OCI-LY3 (cell line): ENCODE data around the gene CIT.
A peak's percentile ranks its signal among the peaks of the same experiment; 100 is the strongest.

Source experiments
- H2AFZ ChIP-seq: fragments of 200-600, 300-600 bp; shearing (Covaris generic); 2 replicates; pipeline ENCODE4 v1.6.0; 2014; ENCODE audit warnings: antibody characterized with exemption, low read depth, low read length
- H3K27ac ChIP-seq: fragments of 200-600, 300-600 bp; sonication (generic); 2 replicates; pipeline ENCODE4 v1.5.1; 2014; ENCODE audit warnings: mild to moderate bottlenecking, low read length, moderate library complexity, mixed read lengths
- H3K27me3 ChIP-seq: fragments of 200-600, 300-600 bp; sonication (generic); 2 replicates; pipeline ENCODE4 v1.6.1; 2014; ENCODE audit warnings: low read depth, low read length, mixed read lengths
- H3K36me3 ChIP-seq: fragments of 200-600, 300-600 bp; sonication (generic); replicated peaks from 2 replicates; pipeline ENCODE3; 2014; ENCODE audit warnings: low read depth, low read length, mixed read lengths
- H3K4me1 ChIP-seq: fragments of 300-600, 200-600 bp; sonication (generic); 2 replicates; pipeline ENCODE4 v1.6.1; 2014; ENCODE audit warnings: low read length, mixed read lengths
- H3K4me2 ChIP-seq: fragments of 200-600, 300-600 bp; sonication (generic); 2 replicates; pipeline ENCODE4 v1.6.1; 2014; ENCODE audit warnings: low read length, mixed read lengths
- H3K4me3 ChIP-seq: fragments of 300-600, 200-600 bp; sonication (generic); 2 replicates; pipeline ENCODE4 v1.5.1; 2014; ENCODE audit warnings: antibody characterized with exemption, mild to moderate bottlenecking, low read length, moderate library complexity
- H3K79me2 ChIP-seq: fragments of 300-600, 200-600 bp; shearing (Covaris generic); 2 replicates; pipeline ENCODE4 v1.6.1; 2014; ENCODE audit warnings: mild to moderate bottlenecking, low read length, mixed read lengths
- H3K9ac ChIP-seq: fragments of 300-600, 200-600 bp; shearing (Covaris generic); 2 replicates; pipeline ENCODE4 v1.6.0; 2014; ENCODE audit warnings: mild to moderate bottlenecking, low read length, moderate library complexity
- H3K9me3 ChIP-seq: fragments of 200-600, 300-600 bp; shearing (Covaris generic); 2 replicates; pipeline ENCODE4 v1.6.1; 2014; ENCODE audit warnings: low read length, mixed read lengths; ENCODE audit not compliant: insufficient read depth
- H4K20me1 ChIP-seq: fragments of 200-600, 300-600 bp; sonication (generic); 2 replicates; pipeline ENCODE4 v1.6.1; 2016; ENCODE audit warnings: low read length, mixed read lengths; ENCODE audit not compliant: insufficient read depth
- EZH2phosphoT487 ChIP-seq: fragments of 200-600 bp; shearing (Covaris generic); IDR thresholded peaks from 2 replicates; pipeline ENCODE4 v1.6.1; 2018; ENCODE audit warnings: antibody characterized with exemption, mixed run types, low read depth
- TF ChIP-seq, protein P1 (sequence below): fragments of 200-600, 300-600 bp; sonication (generic); IDR thresholded peaks from 2 replicates; pipeline ENCODE4 v1.5.1; 2014; ENCODE audit warnings: antibody characterized with exemption, low read length, low read depth

The CIT gene

GRCh38 chr12:119695034-119695433, 182.1 kb downstream of the CIT start:
- no peak overlapping the region for H3K4me2 ChIP-seq
- no peaks in the 10 kb centered on the region for H3K4me1 ChIP-seq
- no peak overlapping the region for H2AFZ ChIP-seq
- no peaks in the 10 kb centered on the region for H3K9me3 ChIP-seq
- no peak overlapping the region for H3K27ac ChIP-seq
- H3K4me3 ChIP-seq: no peak overlapping the region
- no peak overlapping the region for H3K9ac ChIP-seq
- TF ChIP-seq, protein P1, sequence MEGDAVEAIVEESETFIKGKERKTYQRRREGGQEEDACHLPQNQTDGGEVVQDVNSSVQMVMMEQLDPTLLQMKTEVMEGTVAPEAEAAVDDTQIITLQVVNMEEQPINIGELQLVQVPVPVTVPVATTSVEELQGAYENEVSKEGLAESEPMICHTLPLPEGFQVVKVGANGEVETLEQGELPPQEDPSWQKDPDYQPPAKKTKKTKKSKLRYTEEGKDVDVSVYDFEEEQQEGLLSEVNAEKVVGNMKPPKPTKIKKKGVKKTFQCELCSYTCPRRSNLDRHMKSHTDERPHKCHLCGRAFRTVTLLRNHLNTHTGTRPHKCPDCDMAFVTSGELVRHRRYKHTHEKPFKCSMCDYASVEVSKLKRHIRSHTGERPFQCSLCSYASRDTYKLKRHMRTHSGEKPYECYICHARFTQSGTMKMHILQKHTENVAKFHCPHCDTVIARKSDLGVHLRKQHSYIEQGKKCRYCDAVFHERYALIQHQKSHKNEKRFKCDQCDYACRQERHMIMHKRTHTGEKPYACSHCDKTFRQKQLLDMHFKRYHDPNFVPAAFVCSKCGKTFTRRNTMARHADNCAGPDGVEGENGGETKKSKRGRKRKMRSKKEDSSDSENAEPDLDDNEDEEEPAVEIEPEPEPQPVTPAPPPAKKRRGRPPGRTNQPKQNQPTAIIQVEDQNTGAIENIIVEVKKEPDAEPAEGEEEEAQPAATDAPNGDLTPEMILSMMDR: peak; percentile 47
- TF ChIP-seq EZH2phosphoT487: no peak
- H3K36me3 ChIP-seq: peaks cover 17% of the 10 kb centered on the region
- no peaks in the 10 kb centered on the region for H3K27me3 ChIP-seq
- H3K79me2 ChIP-seq: no peaks in the 10 kb centered on the region
- no peaks in the 10 kb centered on the region for H4K20me1 ChIP-seq

- TF ChIP-seq, protein P1: no peak
- no peak for TF ChIP-seq EZH2phosphoT487
- Histone ChIP-seq H3K4me1 (no peaks in the 10 kb centered on the region), H3K9ac (no peak overlapping the region), H3K27me3 (no peaks in the 10 kb centered on the region), H3K9me3 (no peaks in the 10 kb centered on the region), H2AFZ (no peak overlapping the region), H3K4me3 (no peak overlapping the region), H3K27ac (no peak overlapping the region), H4K20me1 (no peaks in the 10 kb centered on the region), H3K36me3 (peaks cover 19% of the 10 kb centered on the region), H3K4me2 (no peak overlapping the region), H3K79me2 (no peaks in the 10 kb centered on the region)
Observed at GRCh38 chr12:119694111-119694510, 183.0 kb downstream of the CIT start.

- Histone ChIP-seq H3K4me3 (no peak overlapping the region), H3K36me3 (peaks cover 19% of the 10 kb centered on the region), H3K4me1 (no peaks in the 10 kb centered on the region), H3K9ac (no peak overlapping the region), H3K27ac (no peak overlapping the region), H2AFZ (no peak overlapping the region), H3K79me2 (no peaks in the 10 kb centered on the region), H4K20me1 (no peaks in the 10 kb centered on the region), H3K27me3 (no peaks in the 10 kb centered on the region), H3K9me3 (no peaks in the 10 kb centered on the region), H3K4me2 (no peak overlapping the region)
- TF ChIP-seq, protein P1: no peak
- no peak for TF ChIP-seq EZH2phosphoT487
Observed at GRCh38 chr12:119693511-119693910, 183.6 kb downstream of the CIT start.

GRCh38 chr12:119692997-119693396, 184.1 kb downstream of the CIT start:
- no peaks in the 10 kb centered on the region for H3K27me3 ChIP-seq
- peaks cover 19% of the 10 kb centered on the region for H3K36me3 ChIP-seq
- H3K9ac ChIP-seq: no peak overlapping the region
- no peak overlapping the region for H2AFZ ChIP-seq
- no peak for TF ChIP-seq EZH2phosphoT487
- TF ChIP-seq, protein P1: no peak
- H3K4me1 ChIP-seq: no peaks in the 10 kb centered on the region
- no peaks in the 10 kb centered on the region for H3K79me2 ChIP-seq
- no peak overlapping the region for H3K4me3 ChIP-seq
- no peaks in the 10 kb centered on the region for H4K20me1 ChIP-seq
- H3K27ac ChIP-seq: no peak overlapping the region
- no peaks in the 10 kb centered on the region for H3K9me3 ChIP-seq
- H3K4me2 ChIP-seq: no peak overlapping the region
